HepG2 (cell line): ENCODE data around the gene FLT3LG. TPM values are rescaled to one million over a fixed set of nuclear protein-coding genes. Genes with fewer than 3 reads are reported as not detected.

ENCODE experiments used
- CCDC6 ChIP-seq: sonication (generic); formaldehyde crosslinking; IDR thresholded peaks from 2 replicates; pipeline ENCODE4 v1.8.1; 2022; ENCODE audit warnings: mild to moderate bottlenecking, missing genetic modification reagents, moderate library complexity
- GATAD1 ChIP-seq: IDR thresholded peaks from 2 replicates; pipeline ENCODE4 v1.6.1; 2016; ENCODE audit warnings: missing genetic modification reagents, missing compliant biosample characterization
- HIVEP1 ChIP-seq: sonication (generic); formaldehyde crosslinking; IDR thresholded peaks from 2 replicates; pipeline ENCODE4 v1.4.0; 2020; ENCODE audit warnings: mild to moderate bottlenecking, missing genetic modification reagents
- NR1H2 ChIP-seq: sonication (generic); formaldehyde crosslinking; IDR thresholded peaks from 2 replicates; pipeline ENCODE4 v1.8.1; 2022; ENCODE audit warnings: low read depth, missing genetic modification reagents, borderline replicate concordance
- POGZ ChIP-seq: sonication (generic); formaldehyde crosslinking; IDR thresholded peaks from 2 replicates; pipeline ENCODE4 v1.4.0; 2020; ENCODE audit warnings: mild to moderate bottlenecking, missing genetic modification reagents
- ZNF572 ChIP-seq: sonication (generic); formaldehyde crosslinking; IDR thresholded peaks from 2 replicates; pipeline ENCODE4 v1.5.1; 2020; ENCODE audit warnings: mild to moderate bottlenecking, missing genetic modification reagents
- ZNF768 ChIP-seq: sonication (generic); formaldehyde crosslinking; IDR thresholded peaks from 2 replicates; pipeline ENCODE4 v1.4.0; 2020; ENCODE audit warnings: missing genetic modification reagents
- polyA plus RNA-seq, 8 experiments: library from polyadenylated mRNA; depleted of rRNA in 3 of 8; stranded (reverse) in 7 of 8; unstranded in 1 of 8; fragments of >200 nt; fragmentation: Illumina TruSeq in 4 of 8; extraction: Trizol in 4 of 8; gene quantifications; 2 replicates each; pipeline versions ENCODE4 v1.2.1 to v1.2.3, GENCODE V29; 2011 to 2016; ENCODE audit warnings: low read depth in 4 of 8, missing spikeins in 1 of 8, mixed read lengths in 1 of 8; ENCODE audit not compliant: insufficient read depth in 1 of 8
- total RNA-seq, 5 experiments: library from RNA; depleted of rRNA; stranded (reverse); fragments of >200 nt; fragmentation: Illumina TruSeq; extraction: Trizol; gene quantifications; 2 replicates each; pipeline ENCODE4 v1.2.3, GENCODE V29; 2016; ENCODE audit warnings: low read depth in 1 of 5
- TF ChIP-seq, protein P1 (sequence below), 2 experiments: sonication (generic) in 1 of 2; formaldehyde crosslinking in 1 of 2; IDR thresholded peaks; 2 replicates each; pipeline versions ENCODE4 v1.4.0 to v1.6.1; 2016 to 2020; ENCODE audit warnings: borderline replicate concordance in 1 of 2, low read depth in 1 of 2, mild to moderate bottlenecking in 1 of 2, missing genetic modification reagents in 1 of 2
- TF ChIP-seq, protein P2 (sequence below): IDR thresholded peaks from 2 replicates; pipeline ENCODE4 v1.6.1; 2012; ENCODE audit warnings: low read length, improper control_type of control experiment
- TF ChIP-seq, protein P3 (sequence below): sonication (generic); formaldehyde crosslinking; IDR thresholded peaks from 2 replicates; pipeline ENCODE4 v1.5.0; 2020; ENCODE audit warnings: missing genetic modification reagents, mild to moderate bottlenecking, borderline replicate concordance
- TF ChIP-seq, protein P4 (sequence below): sonication (generic); formaldehyde crosslinking; IDR thresholded peaks from 2 replicates; pipeline ENCODE4 v1.4.0; 2020; ENCODE audit warnings: low read depth, mild to moderate bottlenecking, missing genetic modification reagents
- TF ChIP-seq, protein P5 (sequence below): sonication (generic); formaldehyde crosslinking; IDR thresholded peaks from 2 replicates; pipeline ENCODE4 v1.5.0; 2020; ENCODE audit warnings: mild to moderate bottlenecking, missing genetic modification reagents, borderline replicate concordance
- TF ChIP-seq, protein P6 (sequence below): sonication (generic); formaldehyde crosslinking; IDR thresholded peaks from 2 replicates; pipeline ENCODE4 v1.8.0; 2022; ENCODE audit warnings: mild to moderate bottlenecking, missing genetic modification reagents; ENCODE audit not compliant: insufficient replicate concordance

Gene FLT3LG
- total and polyA plus RNA-seq, 2 of the 13 experiments (the other 11 are each of a cell fraction or from before 2014, with no cell fraction given) = 1.5 to 2.6 TPM

DNA sequence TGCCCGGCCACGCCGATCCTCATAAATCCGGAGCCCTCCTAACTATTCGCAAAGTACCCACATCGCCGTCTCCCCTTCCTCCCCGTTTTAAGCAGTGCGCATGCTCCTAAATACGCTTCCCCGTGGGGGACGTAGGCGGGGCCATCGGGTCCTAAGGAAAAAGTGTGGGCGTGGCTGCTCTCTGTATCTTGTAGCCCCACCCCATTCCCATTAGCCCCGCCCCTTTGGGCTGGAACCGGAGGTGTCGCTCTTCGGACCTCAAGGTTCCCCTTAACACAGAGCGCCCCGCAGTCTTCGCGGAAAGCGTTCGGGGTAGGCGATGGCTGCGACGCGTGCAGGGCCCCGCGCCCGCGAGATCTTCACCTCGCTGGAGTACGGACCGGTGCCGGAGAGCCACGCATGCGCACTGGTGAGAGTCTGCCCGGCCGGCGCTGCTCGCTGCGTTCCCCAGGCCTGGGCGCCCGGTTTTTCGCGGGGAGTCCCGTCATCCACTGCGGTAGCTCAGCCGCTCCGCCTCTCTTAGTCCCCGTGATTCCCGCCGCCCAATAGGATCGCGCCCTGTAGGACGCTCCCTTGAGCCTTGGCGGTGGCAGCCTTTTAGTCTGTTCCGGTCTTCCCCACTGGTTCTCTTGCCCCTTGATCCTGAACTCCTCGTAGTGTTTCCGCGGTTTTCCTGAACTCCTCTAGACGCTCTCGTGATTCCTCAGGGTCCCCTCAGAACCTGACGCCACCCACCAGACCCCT is 20.8 kb upstream of the FLT3LG start, which contains the start of gene ALDH16A1 (continued):
- TF ChIP-seq, protein P1, sequence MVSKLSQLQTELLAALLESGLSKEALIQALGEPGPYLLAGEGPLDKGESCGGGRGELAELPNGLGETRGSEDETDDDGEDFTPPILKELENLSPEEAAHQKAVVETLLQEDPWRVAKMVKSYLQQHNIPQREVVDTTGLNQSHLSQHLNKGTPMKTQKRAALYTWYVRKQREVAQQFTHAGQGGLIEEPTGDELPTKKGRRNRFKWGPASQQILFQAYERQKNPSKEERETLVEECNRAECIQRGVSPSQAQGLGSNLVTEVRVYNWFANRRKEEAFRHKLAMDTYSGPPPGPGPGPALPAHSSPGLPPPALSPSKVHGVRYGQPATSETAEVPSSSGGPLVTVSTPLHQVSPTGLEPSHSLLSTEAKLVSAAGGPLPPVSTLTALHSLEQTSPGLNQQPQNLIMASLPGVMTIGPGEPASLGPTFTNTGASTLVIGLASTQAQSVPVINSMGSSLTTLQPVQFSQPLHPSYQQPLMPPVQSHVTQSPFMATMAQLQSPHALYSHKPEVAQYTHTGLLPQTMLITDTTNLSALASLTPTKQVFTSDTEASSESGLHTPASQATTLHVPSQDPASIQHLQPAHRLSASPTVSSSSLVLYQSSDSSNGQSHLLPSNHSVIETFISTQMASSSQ (IDR thresholded peaks at IDR 0.05; ENCODE audit: low read depth) = no peak
- TF ChIP-seq, protein P1 (CRISPR knock-in tag; IDR thresholded peaks at IDR 0.05; ENCODE audit: borderline replicate concordance) = no peak
- TF ChIP-seq GATAD1 (CRISPR knock-in tag) (peak; percentile 89), POGZ (CRISPR knock-in tag) (peak; percentile 62), NR1H2 (CRISPR knock-in tag) (no peak), ZNF768 (CRISPR knock-in tag) (no peak; the same call in 1 of the 2 replicates), ZNF572 (CRISPR knock-in tag) (no peak; the same call in 1 of the 2 replicates), CCDC6 (CRISPR knock-in tag) (no peak), HIVEP1 (peak; percentile 81)
- TF ChIP-seq, protein P2, sequence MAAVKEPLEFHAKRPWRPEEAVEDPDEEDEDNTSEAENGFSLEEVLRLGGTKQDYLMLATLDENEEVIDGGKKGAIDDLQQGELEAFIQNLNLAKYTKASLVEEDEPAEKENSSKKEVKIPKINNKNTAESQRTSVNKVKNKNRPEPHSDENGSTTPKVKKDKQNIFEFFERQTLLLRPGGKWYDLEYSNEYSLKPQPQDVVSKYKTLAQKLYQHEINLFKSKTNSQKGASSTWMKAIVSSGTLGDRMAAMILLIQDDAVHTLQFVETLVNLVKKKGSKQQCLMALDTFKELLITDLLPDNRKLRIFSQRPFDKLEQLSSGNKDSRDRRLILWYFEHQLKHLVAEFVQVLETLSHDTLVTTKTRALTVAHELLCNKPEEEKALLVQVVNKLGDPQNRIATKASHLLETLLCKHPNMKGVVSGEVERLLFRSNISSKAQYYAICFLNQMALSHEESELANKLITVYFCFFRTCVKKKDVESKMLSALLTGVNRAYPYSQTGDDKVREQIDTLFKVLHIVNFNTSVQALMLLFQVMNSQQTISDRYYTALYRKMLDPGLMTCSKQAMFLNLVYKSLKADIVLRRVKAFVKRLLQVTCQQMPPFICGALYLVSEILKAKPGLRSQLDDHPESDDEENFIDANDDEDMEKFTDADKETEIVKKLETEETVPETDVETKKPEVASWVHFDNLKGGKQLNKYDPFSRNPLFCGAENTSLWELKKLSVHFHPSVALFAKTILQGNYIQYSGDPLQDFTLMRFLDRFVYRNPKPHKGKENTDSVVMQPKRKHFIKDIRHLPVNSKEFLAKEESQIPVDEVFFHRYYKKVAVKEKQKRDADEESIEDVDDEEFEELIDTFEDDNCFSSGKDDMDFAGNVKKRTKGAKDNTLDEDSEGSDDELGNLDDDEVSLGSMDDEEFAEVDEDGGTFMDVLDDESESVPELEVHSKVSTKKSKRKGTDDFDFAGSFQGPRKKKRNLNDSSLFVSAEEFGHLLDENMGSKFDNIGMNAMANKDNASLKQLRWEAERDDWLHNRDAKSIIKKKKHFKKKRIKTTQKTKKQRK = no peak
- TF ChIP-seq, protein P3, sequence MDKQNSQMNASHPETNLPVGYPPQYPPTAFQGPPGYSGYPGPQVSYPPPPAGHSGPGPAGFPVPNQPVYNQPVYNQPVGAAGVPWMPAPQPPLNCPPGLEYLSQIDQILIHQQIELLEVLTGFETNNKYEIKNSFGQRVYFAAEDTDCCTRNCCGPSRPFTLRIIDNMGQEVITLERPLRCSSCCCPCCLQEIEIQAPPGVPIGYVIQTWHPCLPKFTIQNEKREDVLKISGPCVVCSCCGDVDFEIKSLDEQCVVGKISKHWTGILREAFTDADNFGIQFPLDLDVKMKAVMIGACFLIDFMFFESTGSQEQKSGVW (CRISPR knock-in tag) = no peak
- TF ChIP-seq, protein P4, sequence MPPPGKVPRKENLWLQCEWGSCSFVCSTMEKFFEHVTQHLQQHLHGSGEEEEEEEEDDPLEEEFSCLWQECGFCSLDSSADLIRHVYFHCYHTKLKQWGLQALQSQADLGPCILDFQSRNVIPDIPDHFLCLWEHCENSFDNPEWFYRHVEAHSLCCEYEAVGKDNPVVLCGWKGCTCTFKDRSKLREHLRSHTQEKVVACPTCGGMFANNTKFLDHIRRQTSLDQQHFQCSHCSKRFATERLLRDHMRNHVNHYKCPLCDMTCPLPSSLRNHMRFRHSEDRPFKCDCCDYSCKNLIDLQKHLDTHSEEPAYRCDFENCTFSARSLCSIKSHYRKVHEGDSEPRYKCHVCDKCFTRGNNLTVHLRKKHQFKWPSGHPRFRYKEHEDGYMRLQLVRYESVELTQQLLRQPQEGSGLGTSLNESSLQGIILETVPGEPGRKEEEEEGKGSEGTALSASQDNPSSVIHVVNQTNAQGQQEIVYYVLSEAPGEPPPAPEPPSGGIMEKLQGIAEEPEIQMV (CRISPR knock-in tag) = no peak
- TF ChIP-seq, protein P5, sequence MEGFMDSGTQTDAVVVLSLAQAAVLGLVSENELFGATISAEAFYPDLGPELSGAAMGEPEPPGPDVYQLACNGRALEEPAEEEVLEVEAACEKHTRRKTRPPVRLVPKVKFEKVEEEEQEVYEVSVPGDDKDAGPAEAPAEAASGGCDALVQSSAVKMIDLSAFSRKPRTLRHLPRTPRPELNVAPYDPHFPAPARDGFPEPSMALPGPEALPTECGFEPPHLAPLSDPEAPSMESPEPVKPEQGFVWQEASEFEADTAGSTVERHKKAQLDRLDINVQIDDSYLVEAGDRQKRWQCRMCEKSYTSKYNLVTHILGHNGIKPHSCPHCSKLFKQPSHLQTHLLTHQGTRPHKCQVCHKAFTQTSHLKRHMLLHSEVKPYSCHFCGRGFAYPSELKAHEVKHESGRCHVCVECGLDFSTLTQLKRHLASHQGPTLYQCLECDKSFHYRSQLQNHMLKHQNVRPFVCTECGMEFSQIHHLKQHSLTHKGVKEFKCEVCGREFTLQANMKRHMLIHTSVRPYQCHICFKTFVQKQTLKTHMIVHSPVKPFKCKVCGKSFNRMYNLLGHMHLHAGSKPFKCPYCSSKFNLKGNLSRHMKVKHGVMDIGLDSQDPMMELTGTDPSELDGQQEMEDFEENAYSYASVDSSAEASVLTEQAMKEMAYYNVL (CRISPR knock-in tag) = peak; percentile 73; the same call in 1 of the 2 replicates
- TF ChIP-seq, protein P6, sequence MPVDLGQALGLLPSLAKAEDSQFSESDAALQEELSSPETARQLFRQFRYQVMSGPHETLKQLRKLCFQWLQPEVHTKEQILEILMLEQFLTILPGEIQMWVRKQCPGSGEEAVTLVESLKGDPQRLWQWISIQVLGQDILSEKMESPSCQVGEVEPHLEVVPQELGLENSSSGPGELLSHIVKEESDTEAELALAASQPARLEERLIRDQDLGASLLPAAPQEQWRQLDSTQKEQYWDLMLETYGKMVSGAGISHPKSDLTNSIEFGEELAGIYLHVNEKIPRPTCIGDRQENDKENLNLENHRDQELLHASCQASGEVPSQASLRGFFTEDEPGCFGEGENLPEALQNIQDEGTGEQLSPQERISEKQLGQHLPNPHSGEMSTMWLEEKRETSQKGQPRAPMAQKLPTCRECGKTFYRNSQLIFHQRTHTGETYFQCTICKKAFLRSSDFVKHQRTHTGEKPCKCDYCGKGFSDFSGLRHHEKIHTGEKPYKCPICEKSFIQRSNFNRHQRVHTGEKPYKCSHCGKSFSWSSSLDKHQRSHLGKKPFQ (CRISPR knock-in tag) = no peak
